ENCODE results near the gene PRPF19.

- TF ChIP-seq, protein P1, sequence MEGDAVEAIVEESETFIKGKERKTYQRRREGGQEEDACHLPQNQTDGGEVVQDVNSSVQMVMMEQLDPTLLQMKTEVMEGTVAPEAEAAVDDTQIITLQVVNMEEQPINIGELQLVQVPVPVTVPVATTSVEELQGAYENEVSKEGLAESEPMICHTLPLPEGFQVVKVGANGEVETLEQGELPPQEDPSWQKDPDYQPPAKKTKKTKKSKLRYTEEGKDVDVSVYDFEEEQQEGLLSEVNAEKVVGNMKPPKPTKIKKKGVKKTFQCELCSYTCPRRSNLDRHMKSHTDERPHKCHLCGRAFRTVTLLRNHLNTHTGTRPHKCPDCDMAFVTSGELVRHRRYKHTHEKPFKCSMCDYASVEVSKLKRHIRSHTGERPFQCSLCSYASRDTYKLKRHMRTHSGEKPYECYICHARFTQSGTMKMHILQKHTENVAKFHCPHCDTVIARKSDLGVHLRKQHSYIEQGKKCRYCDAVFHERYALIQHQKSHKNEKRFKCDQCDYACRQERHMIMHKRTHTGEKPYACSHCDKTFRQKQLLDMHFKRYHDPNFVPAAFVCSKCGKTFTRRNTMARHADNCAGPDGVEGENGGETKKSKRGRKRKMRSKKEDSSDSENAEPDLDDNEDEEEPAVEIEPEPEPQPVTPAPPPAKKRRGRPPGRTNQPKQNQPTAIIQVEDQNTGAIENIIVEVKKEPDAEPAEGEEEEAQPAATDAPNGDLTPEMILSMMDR (IDR thresholded peaks at IDR 0.05; ENCODE audit: low read depth, low read length, poor library complexity, severe bottlenecking), result peak; percentile 20
- no peak for TF ChIP-seq EZH2phosphoT487 (IDR thresholded peaks at IDR 0.05; ENCODE audit: borderline replicate concordance, low read length)
Measured at GRCh38 chr11:60910711-60911380, 4.5 kb upstream of the PRPF19 start.
